ENCODE data around the gene RASSF1.

GRCh38 chr3:50365080-50365841 is 24.6 kb upstream of the RASSF1 start:
- TF ChIP-seq CTCF (IDR thresholded peaks at IDR 0.05; ENCODE audit: borderline replicate concordance, extremely low read depth, low read length, poor library complexity, severe bottlenecking) (no peak), EZH2 (IDR thresholded peaks at IDR 0.05; ENCODE audit: borderline replicate concordance, low read depth, low read length, severe bottlenecking) (no peak)

Measured in DND-41 (cell line).